HG03378 (cell line): ENCODE data around the gene TFB2M.
A peak's percentile ranks its signal among the peaks of the same experiment; 100 is the strongest.
"Not testable (repeated sequence)": the region's sequence is repeated elsewhere in the genome, so short reads cannot be mapped to it uniquely, and the experiment has no call there.

Source experiments
- ATAC-seq: cut with Tn5 transposase; IDR thresholded peaks from one replicate; pipeline ENCODE4 v1.9.1; 2021; ENCODE audit warnings: mild to moderate bottlenecking, moderate library complexity; ENCODE audit not compliant: unreplicated experiment

The TFB2M gene

GRCh38 chr1:246583056-246583440 lies 17.0 kb upstream of the TFB2M start:
- ATAC-seq = no peak

GRCh38 chr1:246582301-246583055 lies 16.4 kb upstream of the TFB2M start:
- no peak for ATAC-seq

- ATAC-seq = no peak
Observed at GRCh38 chr1:246580497-246581370, 14.7 kb upstream of the TFB2M start.

- ATAC-seq = peak; percentile 70
Observed at GRCh38 chr1:246579818-246580217, 13.8 kb upstream of the TFB2M start.

- no peak for ATAC-seq
Observed at GRCh38 chr1:246577720-246578106, 11.7 kb upstream of the TFB2M start.

GRCh38 chr1:246577082-246577719 lies 11.1 kb upstream of the TFB2M start:
- ATAC-seq = no peak

- ATAC-seq = no peak
Observed at GRCh38 chr1:246576709-246577032, 10.6 kb upstream of the TFB2M start.

- no peak for ATAC-seq
Observed at GRCh38 chr1:246573491-246573890, 7.4 kb upstream of the TFB2M start.

- ATAC-seq = no peak
Observed at GRCh38 chr1:246572785-246573184, 6.7 kb upstream of the TFB2M start.

- no peak for ATAC-seq
Observed at GRCh38 chr1:246571953-246572352, 5.9 kb upstream of the TFB2M start.

GRCh38 chr1:246571309-246571708 lies 5.2 kb upstream of the TFB2M start:
- ATAC-seq = not testable (repeated sequence)

- ATAC-seq = no peak
Observed at GRCh38 chr1:246569248-246570238, 3.5 kb upstream of the TFB2M start.

- no peak for ATAC-seq
Observed at GRCh38 chr1:246567646-246568235, 1.7 kb upstream of the TFB2M start.

GRCh38 chr1:246566813-246567645 lies 968 bp upstream of the TFB2M start:
- peak; percentile 2 for ATAC-seq

- ATAC-seq = no peak
Observed at GRCh38 chr1:246565751-246566127, 322 bp downstream of the TFB2M start.

- ATAC-seq = no peak
Observed at GRCh38 chr1:246564839-246565750, 966 bp downstream of the TFB2M start.

- ATAC-seq = not testable (repeated sequence)
Observed at GRCh38 chr1:246560833-246561232, 5.2 kb downstream of the TFB2M start.

GRCh38 chr1:246559310-246559709 lies 6.8 kb downstream of the TFB2M start:
- ATAC-seq = no peak
